ENCODE measurements around the gene SLC26A4.

Gene SLC26A4

GRCh38 chr7:107696330-107696946 lies 35.8 kb downstream of the SLC26A4 start:
- peaks cover 13% of the 10 kb centered on the region for H3K27me3 Mint-ChIP-seq
- H3K4me1 Mint-ChIP-seq (ENCODE audit: low read depth), result peaks cover 9% of the 10 kb centered on the region
- no peak overlapping the region for H3K4me3 Mint-ChIP-seq
- no peaks in the 10 kb centered on the region for H3K9me3 Mint-ChIP-seq
- no peaks in the 10 kb centered on the region for H3K36me3 Mint-ChIP-seq (ENCODE audit: low read depth)
- DNase-seq, result no peak
- H3K27ac Mint-ChIP-seq, result no peak overlapping the region

- Mint-ChIP-seq H3K27me3 (peaks cover 8% of the 10 kb centered on the region), H3K4me3 (no peak overlapping the region), H3K36me3 (ENCODE audit: low read depth) (no peaks in the 10 kb centered on the region), H3K27ac (no peak overlapping the region), H3K4me1 (ENCODE audit: low read depth) (peaks cover 9% of the 10 kb centered on the region), H3K9me3 (no peaks in the 10 kb centered on the region)
- DNase-seq, result no peak
Observed at GRCh38 chr7:107697321-107698049, 36.9 kb downstream of the SLC26A4 start.

GRCh38 chr7:107700570-107700969 lies 39.9 kb downstream of the SLC26A4 start:
- no peak for DNase-seq
- H3K9me3 Mint-ChIP-seq, result no peaks in the 10 kb centered on the region
- no peaks in the 10 kb centered on the region for H3K36me3 Mint-ChIP-seq (ENCODE audit: low read depth)
- H3K4me1 Mint-ChIP-seq (ENCODE audit: low read depth), result peaks cover 16% of the 10 kb centered on the region
- H3K27me3 Mint-ChIP-seq, result peaks cover 3% of the 10 kb centered on the region
- no peak overlapping the region for H3K4me3 Mint-ChIP-seq
- no peak overlapping the region for H3K27ac Mint-ChIP-seq

- H3K4me1 Mint-ChIP-seq (ENCODE audit: low read depth), result peaks cover 15% of the 10 kb centered on the region
- no peak overlapping the region for H3K4me3 Mint-ChIP-seq
- DNase-seq, result no peak
- H3K27ac Mint-ChIP-seq, result no peak overlapping the region
- peaks cover 3% of the 10 kb centered on the region for H3K27me3 Mint-ChIP-seq
- no peaks in the 10 kb centered on the region for H3K36me3 Mint-ChIP-seq (ENCODE audit: low read depth)
- H3K9me3 Mint-ChIP-seq, result no peaks in the 10 kb centered on the region
Observed at GRCh38 chr7:107701191-107701590, 40.6 kb downstream of the SLC26A4 start.

GRCh38 chr7:107703219-107703618 lies 42.6 kb downstream of the SLC26A4 start:
- H3K27ac Mint-ChIP-seq, result no peak overlapping the region
- peaks cover 7% of the 10 kb centered on the region for H3K4me1 Mint-ChIP-seq (ENCODE audit: low read depth)
- DNase-seq, result no peak
- H3K27me3 Mint-ChIP-seq, result peaks cover 3% of the 10 kb centered on the region
- H3K9me3 Mint-ChIP-seq, result no peaks in the 10 kb centered on the region
- H3K36me3 Mint-ChIP-seq (ENCODE audit: low read depth), result no peaks in the 10 kb centered on the region
- no peak overlapping the region for H3K4me3 Mint-ChIP-seq

- no peaks in the 10 kb centered on the region for H3K9me3 Mint-ChIP-seq
- no peak overlapping the region for H3K4me3 Mint-ChIP-seq
- peaks cover 7% of the 10 kb centered on the region for H3K4me1 Mint-ChIP-seq (ENCODE audit: low read depth)
- H3K27ac Mint-ChIP-seq, result no peak overlapping the region
- H3K36me3 Mint-ChIP-seq (ENCODE audit: low read depth), result no peaks in the 10 kb centered on the region
- peaks cover 3% of the 10 kb centered on the region for H3K27me3 Mint-ChIP-seq
- no peak for DNase-seq
Observed at GRCh38 chr7:107703872-107704271, 43.2 kb downstream of the SLC26A4 start.

- H3K27me3 Mint-ChIP-seq, result no peaks in the 10 kb centered on the region
- H3K36me3 Mint-ChIP-seq (ENCODE audit: low read depth), result no peaks in the 10 kb centered on the region
- no peaks in the 10 kb centered on the region for H3K4me1 Mint-ChIP-seq (ENCODE audit: low read depth)
- H3K27ac Mint-ChIP-seq, result no peak overlapping the region
- no peak overlapping the region for H3K4me3 Mint-ChIP-seq
- no peak for DNase-seq
- H3K9me3 Mint-ChIP-seq, result no peaks in the 10 kb centered on the region
Observed at GRCh38 chr7:107708956-107709355, 48.3 kb downstream of the SLC26A4 start.

GRCh38 chr7:107711301-107711700 lies 50.7 kb downstream of the SLC26A4 start:
- no peaks in the 10 kb centered on the region for H3K36me3 Mint-ChIP-seq (ENCODE audit: low read depth)

GRCh38 chr7:107712025-107712424 lies 51.4 kb downstream of the SLC26A4 start:
- no peak for DNase-seq
- Mint-ChIP-seq H3K9me3 (no peaks in the 10 kb centered on the region), H3K27me3 (no peaks in the 10 kb centered on the region), H3K27ac (no peak overlapping the region), H3K36me3 (ENCODE audit: low read depth) (no peaks in the 10 kb centered on the region), H3K4me3 (no peak overlapping the region), H3K4me1 (ENCODE audit: low read depth) (no peaks in the 10 kb centered on the region)

More at GRCh38 chr7:107711301-107711700, 50.7 kb downstream of the SLC26A4 start:
- H3K27me3 Mint-ChIP-seq, result no peaks in the 10 kb centered on the region
- H3K9me3 Mint-ChIP-seq, result no peaks in the 10 kb centered on the region
- H3K4me1 Mint-ChIP-seq (ENCODE audit: low read depth), result no peaks in the 10 kb centered on the region
- H3K27ac Mint-ChIP-seq, result no peak overlapping the region
- DNase-seq, result no peak
- no peak overlapping the region for H3K4me3 Mint-ChIP-seq

- H3K27ac Mint-ChIP-seq, result no peak overlapping the region
- H3K4me1 Mint-ChIP-seq (ENCODE audit: low read depth), result no peaks in the 10 kb centered on the region
- H3K4me3 Mint-ChIP-seq, result no peak overlapping the region
- H3K9me3 Mint-ChIP-seq, result no peaks in the 10 kb centered on the region
- H3K27me3 Mint-ChIP-seq, result no peaks in the 10 kb centered on the region
- DNase-seq, result no peak
- H3K36me3 Mint-ChIP-seq (ENCODE audit: low read depth), result no peaks in the 10 kb centered on the region
Observed at GRCh38 chr7:107712896-107713295, 52.3 kb downstream of the SLC26A4 start.

- DNase-seq, result no peak
- H3K27ac Mint-ChIP-seq, result no peak overlapping the region
- H3K36me3 Mint-ChIP-seq (ENCODE audit: low read depth), result no peaks in the 10 kb centered on the region
Observed at GRCh38 chr7:107715531-107715930, 54.9 kb downstream of the SLC26A4 start.

GRCh38 chr7:107718456-107719193 lies 58.0 kb downstream of the SLC26A4 start:
- H3K27ac Mint-ChIP-seq, result no peak overlapping the region
- no peak for DNase-seq
- no peaks in the 10 kb centered on the region for H3K9me3 Mint-ChIP-seq
- H3K4me3 Mint-ChIP-seq, result no peak overlapping the region
- H3K4me1 Mint-ChIP-seq (ENCODE audit: low read depth), result no peaks in the 10 kb centered on the region
- no peaks in the 10 kb centered on the region for H3K27me3 Mint-ChIP-seq
- H3K36me3 Mint-ChIP-seq (ENCODE audit: low read depth), result no peaks in the 10 kb centered on the region

More at GRCh38 chr7:107715531-107715930, 54.9 kb downstream of the SLC26A4 start:
- H3K4me1 Mint-ChIP-seq (ENCODE audit: low read depth), result no peaks in the 10 kb centered on the region
- H3K9me3 Mint-ChIP-seq, result no peaks in the 10 kb centered on the region
- no peak overlapping the region for H3K4me3 Mint-ChIP-seq
- no peaks in the 10 kb centered on the region for H3K27me3 Mint-ChIP-seq

- no peaks in the 10 kb centered on the region for H3K36me3 Mint-ChIP-seq (ENCODE audit: low read depth)
- DNase-seq, result no peak
- H3K9me3 Mint-ChIP-seq, result no peaks in the 10 kb centered on the region
- H3K27ac Mint-ChIP-seq, result no peak overlapping the region
- no peaks in the 10 kb centered on the region for H3K4me1 Mint-ChIP-seq (ENCODE audit: low read depth)
- H3K27me3 Mint-ChIP-seq, result peaks cover 2% of the 10 kb centered on the region
- no peak overlapping the region for H3K4me3 Mint-ChIP-seq
Observed at GRCh38 chr7:107721286-107721685, 60.7 kb downstream of the SLC26A4 start.

- Mint-ChIP-seq H3K4me1 (ENCODE audit: low read depth) (no peaks in the 10 kb centered on the region), H3K36me3 (ENCODE audit: low read depth) (no peaks in the 10 kb centered on the region), H3K27me3 (peaks cover 13% of the 10 kb centered on the region), H3K4me3 (no peak overlapping the region), H3K9me3 (no peaks in the 10 kb centered on the region), H3K27ac (no peak overlapping the region)
- DNase-seq, result no peak
Observed at GRCh38 chr7:107723255-107723654, 62.6 kb downstream of the SLC26A4 start.

Data from activated T-cell treated with anti-CD3 and anti-CD28 coated beads, Interleukin-2, amount 50 U/mL, for 24 hours (primary cell).